SK-N-SH (cell line): Measurements from ENCODE around the gene WDR45. TPM values are rescaled to one million over a fixed set of nuclear protein-coding genes. Genes with fewer than 3 reads are reported as not detected.

Experiments used
- CHD2 ChIP-seq: fragments of 150-350 bp; IDR thresholded peaks from 2 replicates; pipeline ENCODE4 v1.6.1; 2018; ENCODE audit warnings: low read length; ENCODE audit not compliant: partially characterized antibody
- CTCF ChIP-seq: fragments of 200-600 bp; sonication (generic); IDR thresholded peaks from 2 replicates; pipeline ENCODE4 v1.6.1; 2017; ENCODE audit warnings: antibody characterized with exemption, mild to moderate bottlenecking, moderate library complexity
- ELF1 ChIP-seq: IDR thresholded peaks from 2 replicates; pipeline ENCODE4 v1.4.0; 2012
- EP300 ChIP-seq, 2 experiments: IDR thresholded peaks; 2 replicates each; pipeline versions ENCODE4 v1.4.0 to v1.6.1; 2012; ENCODE audit warnings: borderline replicate concordance in 1 of 2, low read depth in 1 of 2, low read length in 1 of 2
- EZH2phosphoT487 ChIP-seq: fragments of 200-600 bp; sonication (generic); IDR thresholded peaks from 2 replicates; pipeline ENCODE4 v1.6.1; 2017; ENCODE audit warnings: low read depth, mixed run types, mild to moderate bottlenecking, antibody characterized with exemption, moderate library complexity, borderline replicate concordance
- FOSL2 ChIP-seq: IDR thresholded peaks from 2 replicates; pipeline ENCODE4 v1.4.0; 2012; ENCODE audit warnings: low read depth, mild to moderate bottlenecking, moderate library complexity, borderline replicate concordance
- GATA2 ChIP-seq: sonication (generic); formaldehyde crosslinking; IDR thresholded peaks from 2 replicates; pipeline ENCODE4 v1.5.0; 2020; ENCODE audit warnings: mild to moderate bottlenecking, missing genetic modification reagents
- IRF3 ChIP-seq: fragments of 150-350 bp; IDR thresholded peaks from 2 replicates; pipeline ENCODE4 v1.6.1; 2016; ENCODE audit warnings: mild to moderate bottlenecking, low read depth, low read length
- JUND ChIP-seq: IDR thresholded peaks from 2 replicates; pipeline ENCODE4 v1.4.0; 2012
- MAX ChIP-seq: IDR thresholded peaks from 2 replicates; pipeline ENCODE4 v1.4.0; 2012; ENCODE audit warnings: low read depth
- MEF2A ChIP-seq: IDR thresholded peaks from 2 replicates; pipeline ENCODE4 v1.4.0; 2012; ENCODE audit warnings: low read depth, borderline replicate concordance
- NFIC ChIP-seq: IDR thresholded peaks from 2 replicates; pipeline ENCODE4 v1.4.0; 2012; ENCODE audit warnings: borderline replicate concordance
- PBX3 ChIP-seq: IDR thresholded peaks from 2 replicates; pipeline ENCODE4; 2012
- RAD21 ChIP-seq: IDR thresholded peaks from 2 replicates; pipeline ENCODE4 v1.6.1; 2012; ENCODE audit warnings: mild to moderate bottlenecking, low read length
- RCOR1 ChIP-seq: fragments of 150-350 bp; IDR thresholded peaks from 2 replicates; pipeline ENCODE4 v1.6.1; 2017; ENCODE audit warnings: antibody characterized with exemption, low read length
- RXRA ChIP-seq: IDR thresholded peaks from 2 replicates; pipeline ENCODE4 v1.4.0; 2012; ENCODE audit warnings: low read depth, mild to moderate bottlenecking, borderline replicate concordance
- SIN3A ChIP-seq: IDR thresholded peaks from 2 replicates; pipeline ENCODE4 v1.6.1; 2012; ENCODE audit warnings: low read depth, mild to moderate bottlenecking, low read length, moderate library complexity, borderline replicate concordance
- SMC3 ChIP-seq: IDR thresholded peaks from 2 replicates; pipeline ENCODE4 v1.6.1; 2012; ENCODE audit warnings: low read depth, low read length, improper control_type of control experiment
- TAF1 ChIP-seq: IDR thresholded peaks from 2 replicates; pipeline ENCODE4 v1.6.1; 2012; ENCODE audit warnings: low read depth, mild to moderate bottlenecking, low read length, moderate library complexity, borderline replicate concordance
- TCF12 ChIP-seq: IDR thresholded peaks from 2 replicates; pipeline ENCODE4 v1.4.0; 2012
- USF2 ChIP-seq: fragments of 150-350 bp; IDR thresholded peaks from 2 replicates; pipeline ENCODE4 v1.6.1; 2017; ENCODE audit warnings: antibody characterized with exemption, low read length, low read depth, borderline replicate concordance
- YY1 ChIP-seq: IDR thresholded peaks from 2 replicates; pipeline ENCODE4 v1.4.0; 2012; ENCODE audit warnings: low read depth, mild to moderate bottlenecking
- polyA plus RNA-seq, 3 experiments: library from polyadenylated mRNA; depleted of rRNA; stranded (reverse); fragments of >200 nt; gene quantifications; 2 replicates each; pipeline ENCODE4 v1.2.3, GENCODE V29; 2012

The WDR45 gene
- polyA plus RNA-seq, 1 of the 3 experiments (the other 2 are of a cell fraction), result 108 TPM

- TF ChIP-seq CTCF (peak; percentile 62), USF2 (no peak), YY1 (no peak), SIN3A (peak; percentile 28; the same call in 1 of the 2 replicates), JUND (no peak), PBX3 (peak; percentile 63), EP300 (IDR thresholded peaks at IDR 0.05; ENCODE audit: borderline replicate concordance in 1 of 2, low read depth in 1 of 2, low read length in 1 of 2) (no peak), ELF1 (no peak), SMC3 (peak; percentile 48), IRF3 (no peak), RCOR1 (0 out of 2 replicates have a peak, but pooled peaks have one; percentile 19), TAF1 (peak; percentile 26; the same call in 1 of the 2 replicates), FOSL2 (peak; percentile 57; the same call in 1 of the 2 replicates), RAD21 (peak; percentile 70), NFIC (no peak), GATA2 (CRISPR knock-in tag) (no peak), CHD2 (no peak), RXRA (no peak), TCF12 (no peak; the same call in 1 of the 2 replicates), MAX (peak; percentile 47; the same call in 1 of the 2 replicates), MEF2A (no peak), EZH2phosphoT487 (no peak)
These were observed 36.3 kb downstream of the WDR45 start, which contains the start of gene TFE3 (continued) for GRCh38 chrX:49043220-49043986.
